ENCODE results near the gene BPGM.
A peak's percentile ranks its signal among the peaks of the same experiment; 100 is the strongest.
"Not testable (repeated sequence)": the region's sequence is repeated elsewhere in the genome, so short reads cannot be mapped to it uniquely, and the experiment has no call there.

The BPGM gene

DNA sequence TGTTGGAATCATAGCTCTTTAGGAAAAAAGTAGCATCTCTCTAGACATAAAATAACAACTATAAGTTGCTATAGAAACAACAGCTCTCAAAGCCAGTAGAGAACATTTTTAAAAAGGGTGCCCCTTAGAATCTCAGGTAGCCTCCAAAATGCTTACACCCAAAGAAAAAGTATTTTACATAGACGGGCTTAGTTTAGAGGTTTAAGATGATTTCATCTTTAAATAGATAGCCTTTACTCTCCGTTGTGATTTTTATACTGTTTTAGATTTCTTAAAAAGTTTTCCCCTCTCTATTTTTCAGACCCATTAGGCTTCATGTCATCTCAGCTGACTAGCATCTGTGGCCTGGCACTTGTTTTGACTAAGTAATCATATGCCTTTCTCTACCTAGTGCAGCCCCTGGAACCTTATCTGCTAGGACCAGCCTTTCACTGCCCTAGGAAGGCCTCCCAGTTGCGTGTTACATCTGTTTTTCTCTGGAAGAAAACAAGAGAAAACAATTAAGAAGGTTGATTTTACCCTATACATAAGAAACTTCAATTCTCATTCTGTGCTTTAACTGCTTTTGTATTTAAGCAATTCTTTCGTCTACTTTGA, 6.9 kb upstream of the BPGM start:
- TF ChIP-seq, protein P1, sequence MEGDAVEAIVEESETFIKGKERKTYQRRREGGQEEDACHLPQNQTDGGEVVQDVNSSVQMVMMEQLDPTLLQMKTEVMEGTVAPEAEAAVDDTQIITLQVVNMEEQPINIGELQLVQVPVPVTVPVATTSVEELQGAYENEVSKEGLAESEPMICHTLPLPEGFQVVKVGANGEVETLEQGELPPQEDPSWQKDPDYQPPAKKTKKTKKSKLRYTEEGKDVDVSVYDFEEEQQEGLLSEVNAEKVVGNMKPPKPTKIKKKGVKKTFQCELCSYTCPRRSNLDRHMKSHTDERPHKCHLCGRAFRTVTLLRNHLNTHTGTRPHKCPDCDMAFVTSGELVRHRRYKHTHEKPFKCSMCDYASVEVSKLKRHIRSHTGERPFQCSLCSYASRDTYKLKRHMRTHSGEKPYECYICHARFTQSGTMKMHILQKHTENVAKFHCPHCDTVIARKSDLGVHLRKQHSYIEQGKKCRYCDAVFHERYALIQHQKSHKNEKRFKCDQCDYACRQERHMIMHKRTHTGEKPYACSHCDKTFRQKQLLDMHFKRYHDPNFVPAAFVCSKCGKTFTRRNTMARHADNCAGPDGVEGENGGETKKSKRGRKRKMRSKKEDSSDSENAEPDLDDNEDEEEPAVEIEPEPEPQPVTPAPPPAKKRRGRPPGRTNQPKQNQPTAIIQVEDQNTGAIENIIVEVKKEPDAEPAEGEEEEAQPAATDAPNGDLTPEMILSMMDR (IDR thresholded peaks at IDR 0.05; ENCODE audit: control insufficient read depth, extremely low read depth, insufficient read depth) = no peak
- no peak overlapping the region for H3K4me3 ChIP-seq (ENCODE audit: low read depth, low read length)
- no peak for DNase-seq (ENCODE audit: low read depth)

DNA sequence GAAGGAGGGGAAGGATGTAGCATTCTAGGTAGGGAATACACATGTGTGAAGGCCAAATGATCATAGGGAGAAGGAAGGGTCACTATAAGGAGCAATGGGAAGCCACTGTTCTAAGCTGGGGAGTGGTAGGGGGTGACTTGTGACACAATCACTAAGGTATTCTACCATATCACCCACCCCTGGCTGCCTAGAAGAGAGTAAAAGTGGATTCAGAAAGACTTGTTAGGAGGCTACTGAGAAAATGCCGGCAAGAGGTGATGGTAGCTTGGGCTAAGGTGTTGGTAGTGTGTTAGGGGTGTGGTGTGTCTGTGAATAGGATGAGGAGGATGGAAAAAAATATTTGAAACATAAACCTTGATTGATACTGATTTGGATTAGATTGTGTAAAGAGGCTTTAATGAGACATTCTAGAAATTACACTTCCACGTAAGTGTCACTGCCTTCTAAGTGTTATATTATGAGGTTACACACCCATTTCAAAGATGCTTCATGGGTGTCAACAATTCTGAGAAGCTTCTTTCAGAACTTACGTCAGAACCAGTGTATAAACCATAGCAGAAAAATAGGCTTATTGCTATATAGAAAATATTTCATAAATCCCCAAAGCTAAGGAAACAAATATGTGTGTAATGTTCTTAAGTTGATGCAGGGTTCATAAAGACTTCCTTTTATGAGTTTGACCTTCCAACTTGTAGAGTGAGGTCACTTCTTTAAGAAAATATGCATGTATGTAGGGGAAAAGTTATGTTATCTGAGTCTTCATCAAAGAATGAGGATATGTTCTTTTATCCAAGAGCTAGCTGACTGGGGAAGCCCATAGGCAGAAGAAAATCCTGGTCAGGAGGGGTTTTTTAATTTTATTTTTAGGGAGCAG, 5.6 kb upstream of the BPGM start:
- no peak overlapping the region for H3K4me3 ChIP-seq (ENCODE audit: low read depth, low read length)
- TF ChIP-seq, protein P1 (IDR thresholded peaks at IDR 0.05; ENCODE audit: control insufficient read depth, extremely low read depth, insufficient read depth) = no peak
- DNase-seq (ENCODE audit: low read depth) = no peak

DNA sequence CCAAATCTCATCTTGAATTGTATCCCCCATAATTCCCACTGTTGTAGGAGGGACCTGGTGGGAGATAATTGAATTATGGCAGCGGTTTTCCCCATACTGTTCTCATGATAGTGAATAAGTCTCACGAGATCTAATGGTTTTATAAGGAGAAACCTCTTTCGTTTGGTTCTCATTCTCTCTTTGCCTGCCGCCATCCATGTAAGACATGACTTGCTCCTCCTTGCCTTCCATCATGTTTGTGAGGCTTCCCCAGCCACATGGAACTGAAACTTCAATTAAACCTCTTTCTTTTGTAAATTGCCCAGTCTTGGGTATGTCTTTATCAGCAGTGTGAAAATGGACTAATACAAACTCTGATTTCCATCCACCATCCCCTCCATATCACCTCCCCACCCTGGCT, 4.7 kb upstream of the BPGM start:
- H3K4me3 ChIP-seq (ENCODE audit: low read depth, low read length) = not testable (repeated sequence)

DNA sequence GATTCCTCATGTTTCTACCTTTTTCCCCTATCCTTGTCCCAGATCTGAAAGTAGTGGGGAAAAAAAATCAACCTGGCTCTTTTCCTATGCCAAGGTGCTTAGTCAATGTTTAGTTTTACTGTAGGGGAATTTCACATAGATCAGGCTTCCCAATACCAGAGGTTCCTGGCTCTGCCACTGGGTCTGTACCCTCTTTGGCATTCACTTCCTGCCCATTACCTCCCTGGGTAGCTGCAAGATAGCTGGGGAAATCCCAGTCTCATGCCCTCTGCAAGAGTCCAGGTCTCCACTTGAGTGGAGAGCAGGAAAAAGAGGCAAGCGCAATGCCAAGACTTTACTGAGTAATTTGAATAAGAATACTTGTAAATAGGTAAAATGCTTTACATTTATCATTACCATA, 3.5 kb upstream of the BPGM start:
- no peak for DNase-seq (ENCODE audit: low read depth)
- H3K4me3 ChIP-seq (ENCODE audit: low read depth, low read length) = no peak overlapping the region

More for the DNA sequence above, 4.7 kb upstream of the BPGM start:
- DNase-seq (ENCODE audit: low read depth) = not testable (repeated sequence)

DNA sequence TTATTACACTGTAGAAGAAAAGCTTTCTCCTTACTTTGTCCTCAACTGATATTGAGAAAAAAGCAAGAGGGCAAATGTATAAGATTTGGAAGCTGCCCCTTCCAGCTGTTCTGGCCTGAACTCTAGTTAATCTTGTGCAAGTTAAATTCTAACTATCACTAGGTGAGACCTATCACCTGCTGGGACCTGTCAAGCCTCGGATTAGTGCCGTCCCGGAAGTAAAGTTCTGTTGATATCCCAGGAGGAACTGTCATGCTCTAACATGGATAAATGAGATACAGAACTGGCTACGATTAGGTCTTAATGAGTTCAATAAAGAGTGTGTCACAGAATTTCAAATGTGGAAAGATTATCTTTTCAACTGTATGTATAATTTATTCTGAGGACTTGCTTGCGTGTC, 1.2 kb upstream of the BPGM start:
- TF ChIP-seq, protein P1 (IDR thresholded peaks at IDR 0.05; ENCODE audit: control insufficient read depth, extremely low read depth, insufficient read depth) = no peak
- H3K4me3 ChIP-seq (ENCODE audit: low read depth, low read length) = peak overlapping the region; percentile 85
- DNase-seq (ENCODE audit: low read depth) = no peak

More for the DNA sequence above, 3.5 kb upstream of the BPGM start:
- TF ChIP-seq, protein P1 (IDR thresholded peaks at IDR 0.05; ENCODE audit: control insufficient read depth, extremely low read depth, insufficient read depth) = no peak

DNA sequence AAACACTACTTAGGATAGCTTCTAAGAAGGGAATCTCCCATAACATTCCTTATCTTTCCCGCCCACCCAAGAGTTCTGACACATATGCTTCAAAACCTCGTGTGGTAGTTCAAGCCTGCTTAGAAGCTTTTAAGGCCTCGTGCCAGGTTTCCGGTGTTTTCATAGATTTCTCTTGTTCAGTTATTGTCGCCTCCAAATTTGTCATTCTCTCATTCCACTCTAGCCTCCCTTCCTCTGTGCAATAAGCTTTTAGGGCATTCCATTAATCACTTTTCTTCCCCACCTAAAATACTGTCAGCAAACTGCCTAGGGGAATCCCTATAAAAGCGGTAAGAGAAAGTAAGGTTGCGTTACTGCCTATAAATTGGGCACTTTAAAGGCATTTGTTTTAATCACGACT, 718 bp upstream of the BPGM start:
- DNase-seq (ENCODE audit: low read depth) = no peak
- TF ChIP-seq, protein P1 (IDR thresholded peaks at IDR 0.05; ENCODE audit: control insufficient read depth, extremely low read depth, insufficient read depth) = no peak
- peak overlapping the region; percentile 85 for H3K4me3 ChIP-seq (ENCODE audit: low read depth, low read length)

DNA sequence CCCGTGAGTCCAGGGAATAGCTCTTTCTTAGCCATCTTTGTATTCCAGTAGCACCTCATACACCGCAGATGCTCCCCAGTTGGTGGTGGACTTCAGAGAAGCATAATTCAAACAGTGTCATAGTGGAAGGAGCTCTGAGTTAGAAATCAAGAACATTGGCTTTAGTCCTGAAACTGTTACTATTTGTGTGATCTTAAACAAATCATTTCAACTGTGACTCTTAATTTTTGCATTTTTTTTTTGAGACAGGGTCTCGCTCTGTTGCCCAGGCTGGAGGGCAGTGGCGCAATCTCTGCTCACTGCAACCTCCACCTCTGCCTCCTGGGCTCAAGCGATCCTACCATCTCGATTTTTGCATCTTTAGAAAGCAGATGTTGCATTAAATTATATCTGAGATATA, 1.8 kb downstream of the BPGM start:
- no peak overlapping the region for H3K4me3 ChIP-seq (ENCODE audit: low read depth, low read length)
- TF ChIP-seq, protein P1 (IDR thresholded peaks at IDR 0.05; ENCODE audit: control insufficient read depth, extremely low read depth, insufficient read depth) = no peak
- DNase-seq (ENCODE audit: low read depth) = no peak
